Activated T-helper 2 cell treated with anti-CD3 and anti-CD28 coated beads, Interferon-gamma antibody, Interleukin-2, Interleukin-4, amounts not matched to agents 10 μg/mL and 5 μg/mL and 100 μg/mL, durations not matched to agents 14 hours and 24 hours and 36 hours (primary cell): ENCODE data around the gene LIFR. TPM values are rescaled to one million over a fixed set of nuclear protein-coding genes. Genes with fewer than 3 reads are reported as not detected.
"Not testable (repeated sequence)": the region's sequence is repeated elsewhere in the genome, so short reads cannot be mapped to it uniquely, and the experiment has no call there.

ENCODE experiments used
- DNase-seq: peaks from one replicate; pipeline ENCODE4 v3.0.0; 2021; ENCODE audit warnings: low spot score
- H3K27ac Mint-ChIP-seq: one replicate; pipeline ENCODE4 v1.8.0; 2021; ENCODE audit warnings: mixed read lengths
- H3K27me3 Mint-ChIP-seq: one replicate; pipeline ENCODE4 v1.8.0; 2021; ENCODE audit warnings: low read depth, mixed read lengths
- H3K36me3 Mint-ChIP-seq: one replicate; pipeline ENCODE4 v1.8.0; 2021; ENCODE audit warnings: low read depth, mixed read lengths
- H3K4me1 Mint-ChIP-seq: one replicate; pipeline ENCODE4 v1.8.0; 2021; ENCODE audit warnings: low read depth, mixed read lengths
- H3K4me3 Mint-ChIP-seq: one replicate; pipeline ENCODE4 v1.8.0; 2021; ENCODE audit warnings: low read depth, mild to moderate bottlenecking, moderate library complexity, mixed read lengths
- H3K9me3 Mint-ChIP-seq: one replicate; pipeline ENCODE4 v1.8.0; 2021; ENCODE audit warnings: mixed read lengths
- intact Hi-C: fragments of 100-400 bp; cut with micrococcal nuclease; formaldehyde crosslinking; loops from one replicate; pipeline ENCODE4 v1.15.1; 2023
- total RNA-seq: library from RNA; stranded (reverse); gene quantifications from 2 replicates; pipeline ENCODE4 v1.2.3, GENCODE V29; 2022

LIFR gene
- total RNA-seq, 1 donor from 2014 or later: 0.25 TPM

DNA sequence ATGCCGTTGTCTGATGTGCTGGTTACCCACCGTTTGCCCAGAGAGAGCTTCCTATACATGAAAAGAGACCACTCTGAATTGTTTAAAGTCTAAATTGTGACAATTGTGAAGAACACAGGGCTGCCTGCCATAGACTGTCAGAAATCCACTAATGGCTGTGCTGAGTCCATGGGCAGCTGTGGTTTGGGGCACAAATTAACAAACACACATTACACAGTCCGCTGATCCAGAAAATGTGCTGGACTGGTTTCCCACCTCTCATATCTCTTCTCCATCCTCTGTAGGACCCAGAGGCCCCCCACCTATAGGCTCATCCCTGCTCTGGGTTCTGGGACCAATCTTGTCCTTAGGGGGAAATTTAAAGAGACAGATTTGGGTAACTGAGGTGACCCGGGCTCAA lies 19.0 kb upstream of the LIFR start:
- Mint-ChIP-seq H3K27ac (no peak overlapping the region), H3K4me3 (no peak overlapping the region), H3K4me1 (no peaks in the 10 kb centered on the region), H3K9me3 (no peaks in the 10 kb centered on the region), H3K36me3 (no peaks in the 10 kb centered on the region), H3K27me3 (peaks cover 1% of the 10 kb centered on the region)
- DNase-seq: no peak
- intact Hi-C loops: no loop called here

DNA sequence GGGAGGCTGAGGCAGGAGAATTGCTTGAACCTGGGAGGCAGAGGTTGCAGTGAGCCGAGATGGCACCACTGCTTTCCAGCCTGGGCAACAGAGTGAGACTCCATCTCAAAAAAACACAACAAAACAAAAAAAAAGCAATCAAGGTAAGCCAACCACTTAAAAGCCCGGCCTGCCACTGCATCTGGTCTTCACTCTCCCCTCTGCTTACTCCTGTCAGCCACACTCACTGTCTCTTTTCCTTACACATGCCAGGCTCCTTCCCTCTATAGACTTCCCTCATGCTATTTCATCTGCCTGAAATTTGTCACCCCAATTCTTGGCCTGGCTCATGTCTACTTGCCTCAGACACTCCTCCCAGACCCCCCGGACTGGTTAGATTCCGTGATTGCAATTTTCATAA lies 17.6 kb upstream of the LIFR start:
- H3K27me3 Mint-ChIP-seq: peaks cover 3% of the 10 kb centered on the region
- no peaks in the 10 kb centered on the region for H3K36me3 Mint-ChIP-seq
- H3K4me1 Mint-ChIP-seq: no peaks in the 10 kb centered on the region
- no peaks in the 10 kb centered on the region for H3K9me3 Mint-ChIP-seq
- H3K4me3 Mint-ChIP-seq: no peak overlapping the region
- no peak overlapping the region for H3K27ac Mint-ChIP-seq
- intact Hi-C loops: no loop called here
- no peak for DNase-seq

GRCh38 chr5:38573521-38573920 lies 17.1 kb upstream of the LIFR start:
- H3K9me3 Mint-ChIP-seq: no peaks in the 10 kb centered on the region
- no peak for DNase-seq
- no peaks in the 10 kb centered on the region for H3K4me1 Mint-ChIP-seq
- intact Hi-C loops: no loop called here
- H3K4me3 Mint-ChIP-seq: no peak overlapping the region
- H3K27ac Mint-ChIP-seq: no peak overlapping the region
- H3K27me3 Mint-ChIP-seq: peaks cover 3% of the 10 kb centered on the region
- no peaks in the 10 kb centered on the region for H3K36me3 Mint-ChIP-seq

DNA sequence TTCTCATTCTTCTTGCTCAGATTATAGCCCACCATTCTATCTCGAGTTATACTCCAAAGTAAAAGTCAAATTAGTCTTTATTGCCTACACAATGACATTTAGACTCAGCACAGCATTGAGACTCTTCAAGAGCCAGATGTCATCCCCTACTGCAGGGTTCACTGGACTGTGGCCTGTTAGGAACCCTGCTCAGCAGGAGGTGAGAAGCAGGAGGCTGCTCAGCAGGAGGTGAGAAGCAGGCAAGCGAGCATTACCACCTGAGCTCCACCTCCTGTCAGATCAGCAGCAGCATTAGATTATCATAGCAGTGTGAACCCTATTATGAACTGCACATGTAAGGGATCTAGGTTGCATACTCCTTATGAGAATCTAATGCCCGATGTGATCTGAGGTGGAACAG lies 12.7 kb upstream of the LIFR start:
- H3K36me3 Mint-ChIP-seq: no peaks in the 10 kb centered on the region
- no peak overlapping the region for H3K4me3 Mint-ChIP-seq
- no peaks in the 10 kb centered on the region for H3K4me1 Mint-ChIP-seq
- H3K9me3 Mint-ChIP-seq: no peaks in the 10 kb centered on the region
- H3K27ac Mint-ChIP-seq: no peak overlapping the region
- no peak for DNase-seq
- intact Hi-C loops: no loop called here
- H3K27me3 Mint-ChIP-seq: peaks cover 9% of the 10 kb centered on the region

GRCh38 chr5:38567306-38567705 lies 10.9 kb upstream of the LIFR start:
- H3K4me3 Mint-ChIP-seq, H3K27ac Mint-ChIP-seq, H3K9me3 Mint-ChIP-seq, H3K4me1 Mint-ChIP-seq, DNase-seq, intact Hi-C loops, H3K36me3 Mint-ChIP-seq: not testable (repeated sequence)
- peaks cover 15% of the 10 kb centered on the region for H3K27me3 Mint-ChIP-seq

- Mint-ChIP-seq H3K36me3 (no peaks in the 10 kb centered on the region), H3K27ac (no peak overlapping the region), H3K4me1 (no peaks in the 10 kb centered on the region), H3K27me3 (peaks cover 31% of the 10 kb centered on the region), H3K9me3 (no peaks in the 10 kb centered on the region), H3K4me3 (no peak overlapping the region)
- no peak for DNase-seq
- intact Hi-C loops: no loop called here
These were observed 7.2 kb upstream of the LIFR start for GRCh38 chr5:38563624-38564023.

GRCh38 chr5:38562444-38563210 lies 6.2 kb upstream of the LIFR start:
- Mint-ChIP-seq H3K27me3 (peaks cover 35% of the 10 kb centered on the region), H3K4me3 (no peak overlapping the region), H3K9me3 (no peaks in the 10 kb centered on the region), H3K4me1 (no peaks in the 10 kb centered on the region), H3K36me3 (no peaks in the 10 kb centered on the region), H3K27ac (no peak overlapping the region)
- intact Hi-C loops: no loop called here
- no peak for DNase-seq

GRCh38 chr5:38559428-38559827 lies 3.0 kb upstream of the LIFR start:
- DNase-seq: no peak
- intact Hi-C loops: loop anchor here (5.0 to 10.0 kb wide), 3 partner anchors 248 to 515 kb away; partner anchors contain the start of genes EGFLAM and RICTOR
- Mint-ChIP-seq H3K4me3 (no peak overlapping the region), H3K4me1 (peaks cover 11% of the 10 kb centered on the region), H3K27me3 (peaks cover 56% of the 10 kb centered on the region), H3K27ac (no peak overlapping the region), H3K36me3 (peaks cover 3% of the 10 kb centered on the region), H3K9me3 (no peaks in the 10 kb centered on the region)

DNA sequence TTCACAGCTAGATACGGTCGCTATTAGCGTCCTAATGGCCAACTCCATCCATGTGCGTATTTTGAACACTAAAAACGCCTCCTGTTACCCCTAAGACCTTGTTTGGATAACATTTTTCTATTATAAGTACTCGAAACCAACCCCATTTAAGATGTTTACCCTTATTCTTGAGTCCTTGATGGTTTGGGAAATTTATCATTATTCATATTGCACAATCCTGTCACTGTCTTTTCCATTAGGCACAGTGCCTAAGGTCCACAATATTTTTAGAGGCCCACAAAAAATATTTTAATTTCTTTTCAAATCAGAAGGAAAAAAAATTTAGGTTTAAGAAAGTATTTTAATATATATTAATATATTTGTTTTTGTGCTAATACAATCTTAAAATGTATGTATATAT lies 1.3 kb upstream of the LIFR start:
- Mint-ChIP-seq H3K27me3 (peaks cover 64% of the 10 kb centered on the region), H3K9me3 (no peaks in the 10 kb centered on the region), H3K36me3 (peaks cover 3% of the 10 kb centered on the region), H3K27ac (no peak overlapping the region), H3K4me1 (peaks cover 11% of the 10 kb centered on the region), H3K4me3 (peak overlapping the region; percentile 83)
- DNase-seq: no peak
- intact Hi-C loops: loop anchor here (5.0 to 10.0 kb wide), 3 partner anchors 250 to 517 kb away; partner anchors contain the start of genes EGFLAM and RICTOR

- no peaks in the 10 kb centered on the region for H3K9me3 Mint-ChIP-seq
- peaks cover 68% of the 10 kb centered on the region for H3K27me3 Mint-ChIP-seq
- no peak overlapping the region for H3K27ac Mint-ChIP-seq
- no peak for DNase-seq
- H3K4me3 Mint-ChIP-seq: peak overlapping the region; percentile 83
- intact Hi-C loops: loop anchor here (5.0 to 10.0 kb wide), 3 partner anchors 250 to 517 kb away; partner anchors contain the start of genes EGFLAM and RICTOR
- H3K36me3 Mint-ChIP-seq: peaks cover 3% of the 10 kb centered on the region
- peaks cover 11% of the 10 kb centered on the region for H3K4me1 Mint-ChIP-seq
These were observed 863 bp upstream of the LIFR start for GRCh38 chr5:38557308-38557710.

- Mint-ChIP-seq H3K4me3 (no peak overlapping the region), H3K36me3 (peaks cover 3% of the 10 kb centered on the region), H3K4me1 (peaks cover 11% of the 10 kb centered on the region), H3K27ac (no peak overlapping the region), H3K9me3 (no peaks in the 10 kb centered on the region), H3K27me3 (peaks cover 69% of the 10 kb centered on the region)
- intact Hi-C loops: loop anchor here (1.0 to 10.0 kb wide), 4 partner anchors 115 to 519 kb away; partner anchors contain the start of genes EGFLAM and RICTOR
- no peak for DNase-seq
These were observed 303 bp downstream of the LIFR start for GRCh38 chr5:38556088-38556598.

- intact Hi-C loops: loop anchor here (1.0 to 10.0 kb wide), 4 partner anchors 114 to 519 kb away; partner anchors contain the start of genes EGFLAM and RICTOR
- peaks cover 66% of the 10 kb centered on the region for H3K27me3 Mint-ChIP-seq
- H3K9me3 Mint-ChIP-seq: no peaks in the 10 kb centered on the region
- no peak for DNase-seq
- peak overlapping the region; percentile 80 for H3K4me3 Mint-ChIP-seq
- peaks cover 3% of the 10 kb centered on the region for H3K36me3 Mint-ChIP-seq
- H3K27ac Mint-ChIP-seq: no peak overlapping the region
- H3K4me1 Mint-ChIP-seq: peaks cover 11% of the 10 kb centered on the region
These were observed 925 bp downstream of the LIFR start for GRCh38 chr5:38555354-38556087.

- H3K27ac Mint-ChIP-seq: no peak overlapping the region
- H3K36me3 Mint-ChIP-seq: peaks cover 3% of the 10 kb centered on the region
- H3K4me1 Mint-ChIP-seq: peaks cover 11% of the 10 kb centered on the region
- peaks cover 66% of the 10 kb centered on the region for H3K27me3 Mint-ChIP-seq
- H3K9me3 Mint-ChIP-seq: no peaks in the 10 kb centered on the region
- H3K4me3 Mint-ChIP-seq: peak overlapping the region; percentile 80
- intact Hi-C loops: loop anchor here (5.0 to 10.0 kb wide), 3 partner anchors 252 to 520 kb away; partner anchors contain the start of genes EGFLAM and RICTOR
- DNase-seq: no peak
These were observed 1.6 kb downstream of the LIFR start for GRCh38 chr5:38554861-38555260.
